Stimulated activated CD4-positive, alpha-beta T cell treated with anti-CD3 and anti-CD28 coated beads, TNF-alpha, amount 100 ng/mL, for 4 hours (primary cell): ENCODE measurements around the gene ATP1B1.
"Not testable (repeated sequence)": the region's sequence is repeated elsewhere in the genome, so short reads cannot be mapped to it uniquely, and the experiment has no call there.

Experiments used
- DNase-seq, 3 experiments: peaks; one replicate each; pipeline ENCODE4 v3.0.0-alpha.2; 2020; ENCODE audit warnings: low read depth in 3 of 3

ATP1B1 gene

GRCh38 chr1:169142129-169142528 lies 35.6 kb downstream of the ATP1B1 start:
- DNase-seq, result no peak

- no peak for DNase-seq
Observed at GRCh38 chr1:169143346-169143745, 36.9 kb downstream of the ATP1B1 start.

DNA sequence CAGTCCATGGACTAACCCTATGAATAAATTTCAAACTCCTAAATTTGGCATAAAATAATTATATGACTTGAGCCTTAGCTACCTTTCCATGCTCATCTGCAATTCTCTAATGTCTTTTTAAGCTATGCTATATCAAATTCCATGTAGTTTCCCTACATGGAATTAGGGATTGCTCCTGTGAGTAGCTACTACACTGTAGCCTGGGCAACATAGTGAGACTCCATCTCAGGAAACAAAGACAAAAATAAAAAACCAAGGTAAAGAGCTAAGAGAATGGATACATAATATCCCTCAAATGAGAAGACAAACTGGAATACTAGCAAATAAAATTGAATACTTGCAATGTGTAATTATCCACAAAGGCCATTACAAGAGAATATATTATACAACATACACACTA lies 37.5 kb downstream of the ATP1B1 start:
- DNase-seq, result no peak

GRCh38 chr1:169144941-169145626 lies 38.6 kb downstream of the ATP1B1 start:
- no peak for DNase-seq

DNA sequence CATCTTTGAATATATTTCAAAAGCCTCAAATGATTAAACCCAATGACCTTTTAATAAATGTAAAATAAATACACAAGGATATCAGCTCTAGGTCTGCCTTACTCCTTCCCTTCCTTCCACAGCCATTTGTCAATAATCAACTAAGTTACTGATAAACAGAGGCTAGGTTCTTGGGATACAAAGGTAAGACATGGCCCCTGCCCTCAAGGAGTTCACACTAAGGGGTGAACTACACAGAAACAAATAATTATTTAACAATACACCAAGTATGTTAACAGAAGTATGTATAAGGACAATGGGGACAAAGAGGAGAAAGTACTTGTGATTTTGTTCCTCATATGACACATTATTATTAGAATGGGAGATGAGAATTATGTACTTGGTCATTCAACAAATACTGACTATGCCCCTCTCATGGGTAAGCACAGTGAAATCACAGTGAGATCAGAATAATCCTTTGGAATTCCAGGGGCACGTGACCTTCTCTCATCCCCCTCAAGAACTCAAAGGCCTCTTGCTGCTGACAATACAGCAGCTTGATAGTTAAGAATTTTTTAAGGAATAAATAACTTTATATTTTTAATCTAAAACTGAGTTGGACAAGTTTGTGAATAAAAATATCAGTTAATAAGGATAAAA lies 40.2 kb downstream of the ATP1B1 start:
- no peak for DNase-seq

- no peak for DNase-seq
Observed at GRCh38 chr1:169148472-169149252, 42.2 kb downstream of the ATP1B1 start.

- DNase-seq, result no peak
Observed at GRCh38 chr1:169149555-169150286, 43.2 kb downstream of the ATP1B1 start.

GRCh38 chr1:169150641-169151337 lies 44.3 kb downstream of the ATP1B1 start:
- DNase-seq, result no peak

DNA sequence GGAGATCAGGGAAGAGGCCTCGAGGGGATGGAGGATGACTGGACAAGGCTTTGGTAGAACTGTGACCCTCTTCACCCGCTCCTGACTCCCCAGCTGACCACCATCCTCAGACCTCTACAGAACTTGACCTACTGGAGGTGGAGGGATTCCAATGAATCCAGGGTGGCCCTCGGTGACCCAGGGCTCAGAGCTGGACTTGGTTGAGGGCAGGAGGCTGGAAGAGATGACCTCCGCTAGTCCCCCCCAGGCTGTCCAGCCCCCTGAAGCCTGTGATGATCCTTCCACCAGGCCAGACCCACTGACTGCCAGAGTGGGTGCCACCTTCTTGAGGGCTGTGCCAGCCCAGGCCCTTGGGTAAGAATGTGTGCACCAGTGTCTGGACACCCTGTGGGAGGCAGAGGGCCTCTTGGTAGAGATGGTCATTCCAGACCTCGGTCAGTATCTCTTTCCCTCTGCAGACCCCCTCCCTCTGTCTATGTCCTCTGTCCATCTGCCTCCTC lies 44.9 kb downstream of the ATP1B1 start:
- no peak for DNase-seq

- DNase-seq, result no peak
Observed at GRCh38 chr1:169155675-169156074, 49.2 kb downstream of the ATP1B1 start.

DNA sequence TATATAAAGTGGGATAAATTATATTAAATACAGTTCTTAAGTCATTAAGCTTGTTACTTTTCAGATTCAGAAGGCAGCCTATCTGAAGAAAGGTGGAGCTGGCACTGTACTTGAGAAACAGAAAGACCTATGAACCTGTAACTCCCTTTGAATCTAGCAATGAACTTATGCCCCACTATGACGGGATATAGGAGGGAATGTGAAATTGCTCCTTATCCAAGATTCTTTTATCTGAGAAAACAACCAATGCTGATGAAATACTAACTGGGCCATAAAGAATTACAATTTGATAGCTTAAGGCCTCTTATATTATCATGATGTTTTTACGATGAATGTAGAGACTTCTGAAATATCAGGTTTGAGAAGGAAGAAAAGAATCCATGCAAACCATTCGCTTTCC lies 50.1 kb downstream of the ATP1B1 start:
- no peak for DNase-seq

GRCh38 chr1:169160845-169161495 lies 54.5 kb downstream of the ATP1B1 start:
- DNase-seq, result no peak

DNA sequence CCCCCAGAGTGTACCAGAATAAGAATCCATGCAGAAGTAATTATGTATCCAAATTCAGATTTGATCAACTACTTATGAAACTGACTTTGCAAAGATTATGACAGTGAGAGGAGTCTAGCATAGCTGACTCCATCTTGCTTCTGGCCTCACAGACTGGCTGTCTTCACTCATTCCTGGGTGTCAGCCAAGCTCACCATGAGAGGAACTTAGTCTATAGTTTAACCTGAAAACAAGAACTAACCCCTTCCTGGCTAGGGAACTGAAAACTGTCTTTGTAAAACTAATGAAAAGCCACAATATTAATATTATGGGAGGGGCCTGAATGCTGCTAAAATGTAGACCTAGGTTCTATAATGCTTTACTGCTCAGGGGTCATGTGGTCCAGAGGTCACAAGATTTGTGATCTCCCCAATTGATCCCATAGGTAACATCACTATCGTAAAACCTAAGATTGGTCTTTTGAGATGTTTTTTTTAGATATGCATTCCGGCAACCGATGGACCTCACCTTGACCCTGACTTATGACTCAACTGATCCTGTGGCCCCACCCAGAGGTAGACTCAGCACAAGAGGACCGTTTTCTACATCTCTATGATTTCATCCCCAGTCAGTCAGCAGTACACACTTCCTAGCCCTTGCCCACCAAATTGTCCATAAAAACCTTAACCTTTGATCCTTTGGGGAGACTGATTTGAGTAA lies 55.2 kb downstream of the ATP1B1 start:
- DNase-seq, result no peak

- no peak for DNase-seq
Observed at GRCh38 chr1:169163059-169163458, 56.6 kb downstream of the ATP1B1 start.

GRCh38 chr1:169175461-169175860 lies 69.0 kb downstream of the ATP1B1 start:
- DNase-seq, result no peak

DNA sequence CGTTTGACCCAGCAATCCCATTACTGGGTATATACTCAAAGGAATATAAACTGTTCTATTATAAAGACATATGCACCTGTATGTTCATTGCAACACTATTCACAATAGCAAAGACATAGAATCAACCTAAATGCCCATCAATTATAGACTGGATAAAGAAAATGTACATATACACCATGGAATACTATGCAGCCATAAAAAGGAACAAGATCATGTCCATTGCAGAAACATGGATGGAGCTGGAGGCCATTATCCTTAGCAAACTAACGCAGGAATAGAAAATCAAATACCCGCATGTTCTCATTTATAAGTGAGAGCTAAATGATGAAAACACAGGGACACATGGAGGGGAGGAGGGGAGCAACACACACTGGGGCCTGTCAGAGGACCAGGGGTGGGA lies 72.9 kb downstream of the ATP1B1 start:
- DNase-seq, result not testable (repeated sequence)

GRCh38 chr1:169180174-169180573 lies 73.7 kb downstream of the ATP1B1 start:
- DNase-seq, result no peak
